Stomach (tissue), 19 donors: Measurements from ENCODE around the gene SNX22. TPM values are rescaled to one million over a fixed set of nuclear protein-coding genes. Genes with fewer than 3 reads are reported as not detected.
"Not testable (repeated sequence)": the region's sequence is repeated elsewhere in the genome, so short reads cannot be mapped to it uniquely, and the experiment has no call there.

ENCODE experiments used
- DNase-seq, 2 donors: peaks; one replicate each; pipeline versions ENCODE4 v3.0.0 to v3.0.0-alpha.2; 2013 to 2019
- H3K27ac ChIP-seq, 5 donors: fragments of 200-600 bp in 4 of 5; sonication (generic) in 4 of 5; one replicate each; pipeline ENCODE4 v1.5.1; 2013 to 2019; ENCODE audit warnings: mild to moderate bottlenecking in 1 of 5, moderate library complexity in 1 of 5
- H3K27me3 ChIP-seq, 3 donors: fragments of 200-600 bp; sonication (generic); one replicate each; pipeline ENCODE4 v1.5.1; 2017 to 2019; ENCODE audit warnings: mixed run types in 1 of 3
- H3K36me3 ChIP-seq, 4 donors: fragments of 200-600 bp; sonication (generic); 1 replicate in 3 of 4; 2 replicates in 1 of 4; pipeline ENCODE4 v1.5.1; 2016 to 2019
- H3K4me1 ChIP-seq, 4 donors: fragments of 200-600 bp; sonication (generic); one replicate each; pipeline ENCODE4 v1.5.1; 2016 to 2019
- H3K4me3 ChIP-seq, 4 donors: fragments of 200-600 bp; sonication (generic) in 3 of 4; one replicate each; pipeline ENCODE4 v1.5.1; 2016 to 2019; ENCODE audit warnings: mild to moderate bottlenecking in 1 of 4
- H3K9me3 ChIP-seq, 4 donors: fragments of 200-600 bp; sonication (generic); one replicate each; pipeline ENCODE4 v1.5.1; 2016 to 2019
- EP300 ChIP-seq: sonication (generic); formaldehyde crosslinking; IDR thresholded peaks from one replicate; pipeline ENCODE4 v1.6.1; 2017; ENCODE audit warnings: antibody characterized with exemption
- POLR2A ChIP-seq, 4 donors: fragments of 450-650 bp; IDR thresholded peaks; one replicate each; pipeline ENCODE4 v1.6.1; 2016; ENCODE audit warnings: antibody characterized with exemption in 4 of 4, control low read depth in 2 of 4, mild to moderate bottlenecking in 1 of 4, moderate library complexity in 1 of 4
- POLR2AphosphoS5 ChIP-seq, 3 donors: sonication (generic); formaldehyde crosslinking; IDR thresholded peaks; one replicate each; pipeline ENCODE4 v1.6.1; 2016; ENCODE audit warnings: antibody characterized with exemption in 3 of 3
- WGBS, 5 donors: extraction: QIAGEN DNeasy Blood & Tissue Kit in 3 of 5; methylation state at CpG; one replicate each; pipeline versions ENCODE4 v1.1.5 to v1.1.7; 2013 to 2018; 5-methylcytosine and 5-hydroxymethylcytosine counted together
- intact Hi-C: fragments of 100-400 bp; cut with DNase I; formaldehyde crosslinking; loops from one replicate; pipeline ENCODE4 v1.15.1; 2023; ENCODE audit warnings: low total_unique reads
- long read RNA-seq, 10 donors: transcript quantifications; one replicate each; lab custom pipeline, GENCODE V29; 2026
- polyA plus RNA-seq, 3 donors: library from polyadenylated mRNA; stranded (reverse); fragments of 200-250 nt; gene quantifications; one replicate each; pipeline ENCODE4 v1.2.3, GENCODE V29; 2013
- total RNA-seq, 5 donors: library from RNA; depleted of rRNA; stranded (reverse); fragments of >200 nt; gene quantifications; one replicate each; pipeline versions ENCODE4 v1.1.0 to v1.2.3, GENCODE V29; 2014 to 2016
- TF ChIP-seq, protein P1 (sequence below), 7 experiments: fragments of 450-650 bp in 4 of 7; fragments of 200-600 bp in 3 of 7; sonication (generic) in 3 of 7; IDR thresholded peaks; one replicate each; pipeline ENCODE4 v1.5.1; 2016 to 2019; ENCODE audit warnings: antibody characterized with exemption in 7 of 7, control low read depth in 2 of 7, mild to moderate bottlenecking in 1 of 7
- donor health status: healthy with polysubstance abuse.
- donor health status: Bipolar disorder and iron deficiency.
- donor health status: healthy.

SNX22 gene
- total RNA-seq (10 to 100 TPM in 1 of 5 donors, 1 to 10 TPM in 1, under 1 TPM in 1, not detected in 2; 0.92 to 41.1 (median 5.9) TPM), polyA plus RNA-seq (1 to 10 TPM; 2.6 to 4.5 (median 3.1) TPM)
- long read RNA-seq, donor 1, partial matches to known transcripts = 35 of 35 reads
- long read RNA-seq, donor 1, other reads (novel, unspliced or antisense) = 0 of 35 reads
- long read RNA-seq, donor 2, partial matches to known transcripts = 75 of 475 reads
- long read RNA-seq, donor 2, other reads (novel, unspliced or antisense) = 400 of 475 reads
- long read RNA-seq, donor 3, partial matches to known transcripts = 56 of 56 reads
- long read RNA-seq, donor 3, other reads (novel, unspliced or antisense) = 0 of 56 reads
- long read RNA-seq, donor 4 = 0 reads
- long read RNA-seq, donor 5, partial matches to known transcripts = 487 of 508 reads
- long read RNA-seq, donor 5, other reads (novel, unspliced or antisense) = 21 of 508 reads
- long read RNA-seq, donor 6, partial matches to known transcripts = 1,265 of 1,327 reads
- long read RNA-seq, donor 6, other reads (novel, unspliced or antisense) = 60 of 1,327 reads
- long read RNA-seq, donor 7 = 0 reads
- long read RNA-seq, donor 8, partial matches to known transcripts = 140 of 504 reads
- long read RNA-seq, donor 8, other reads (novel, unspliced or antisense) = 362 of 504 reads
- long read RNA-seq, donor 9, partial matches to known transcripts = 0 of 2 reads
- long read RNA-seq, donor 9, other reads (novel, unspliced or antisense) = 0 of 2 reads
- long read RNA-seq, donor 10 = 0 reads

DNA sequence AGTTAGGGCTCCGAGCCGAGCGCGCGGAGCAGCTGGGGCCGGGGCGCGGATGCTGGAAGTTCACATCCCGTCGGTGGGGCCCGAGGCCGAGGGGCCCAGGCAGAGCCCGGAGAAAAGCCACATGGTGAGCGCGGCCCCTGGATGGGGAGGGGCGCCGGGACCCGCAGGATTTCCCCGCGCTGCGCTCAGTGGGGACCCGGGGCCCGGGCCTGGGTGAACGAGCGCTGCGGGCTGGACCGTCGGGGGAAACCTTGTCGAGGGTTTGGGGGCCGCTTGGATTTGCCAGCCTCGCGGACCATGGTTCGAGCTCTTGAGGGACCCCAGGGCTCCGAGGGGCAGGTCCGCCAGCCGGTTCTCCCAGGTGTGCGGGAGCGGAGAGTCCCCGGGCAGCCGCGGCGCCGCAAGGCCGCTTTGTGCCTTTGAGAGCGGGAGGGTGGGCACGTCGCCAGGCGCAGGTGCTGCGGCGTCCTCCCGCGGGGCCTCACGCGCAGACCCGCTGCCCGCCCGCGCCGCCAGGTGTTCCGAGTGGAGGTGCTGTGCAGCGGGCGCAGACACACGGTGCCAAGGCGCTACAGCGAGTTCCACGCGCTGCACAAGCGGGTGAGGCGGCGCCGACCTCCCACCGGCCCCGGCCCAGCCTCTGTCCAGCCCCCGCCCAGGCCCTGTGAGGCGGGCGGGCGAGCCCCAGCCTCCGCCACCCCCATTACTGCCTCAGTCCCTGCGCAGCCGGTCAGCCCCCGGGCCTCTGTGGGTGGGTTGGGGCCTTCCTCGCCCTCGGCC, at the start of gene SNX22:
SNX22 (plus strand) TSS at position 5 of the 780 bp plus-strand sequence; CDS start at position 50, 45 bp downstream.
- intact Hi-C loops = loop anchor here (10.0 kb wide), 1 partner anchor 57 kb away; the partner anchor contains the start of genes CIAO2A and SNX1
- peak within 1 kb of the TSS; percentile 43 to 62 (median 52) for H3K4me3 ChIP-seq
- peaks cover 0 to 28% (median 22%) of the 10 kb centered on the region in 3 donors for H3K27me3 ChIP-seq
- TF ChIP-seq POLR2AphosphoS5 (IDR thresholded peaks at IDR 0.05) = no peak
- TF ChIP-seq EP300 = no peak
- TF ChIP-seq, protein P1, sequence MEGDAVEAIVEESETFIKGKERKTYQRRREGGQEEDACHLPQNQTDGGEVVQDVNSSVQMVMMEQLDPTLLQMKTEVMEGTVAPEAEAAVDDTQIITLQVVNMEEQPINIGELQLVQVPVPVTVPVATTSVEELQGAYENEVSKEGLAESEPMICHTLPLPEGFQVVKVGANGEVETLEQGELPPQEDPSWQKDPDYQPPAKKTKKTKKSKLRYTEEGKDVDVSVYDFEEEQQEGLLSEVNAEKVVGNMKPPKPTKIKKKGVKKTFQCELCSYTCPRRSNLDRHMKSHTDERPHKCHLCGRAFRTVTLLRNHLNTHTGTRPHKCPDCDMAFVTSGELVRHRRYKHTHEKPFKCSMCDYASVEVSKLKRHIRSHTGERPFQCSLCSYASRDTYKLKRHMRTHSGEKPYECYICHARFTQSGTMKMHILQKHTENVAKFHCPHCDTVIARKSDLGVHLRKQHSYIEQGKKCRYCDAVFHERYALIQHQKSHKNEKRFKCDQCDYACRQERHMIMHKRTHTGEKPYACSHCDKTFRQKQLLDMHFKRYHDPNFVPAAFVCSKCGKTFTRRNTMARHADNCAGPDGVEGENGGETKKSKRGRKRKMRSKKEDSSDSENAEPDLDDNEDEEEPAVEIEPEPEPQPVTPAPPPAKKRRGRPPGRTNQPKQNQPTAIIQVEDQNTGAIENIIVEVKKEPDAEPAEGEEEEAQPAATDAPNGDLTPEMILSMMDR (IDR thresholded peaks at IDR 0.05) = no peak
- TF ChIP-seq POLR2A (IDR thresholded peaks at IDR 0.05) = no peak
- H3K36me3 ChIP-seq = peaks cover 18 to 32% (median 31%) of the 10 kb centered on the region in 4 donors
- peak within 1 kb of the TSS in 2 of 5 donors; percentile 10 to 54 for H3K27ac ChIP-seq
- peaks cover 24 to 41% (median 36%) of the 10 kb centered on the region in 4 donors for H3K4me1 ChIP-seq
- no peaks in the 10 kb centered on the region for H3K9me3 ChIP-seq
- 0 to 1% (median 0%) methylated on average over 16 to 83 of the region's 83 CpGs for WGBS, 5 donors
- DNase-seq = peak; percentile 46 to 75

DNA sequence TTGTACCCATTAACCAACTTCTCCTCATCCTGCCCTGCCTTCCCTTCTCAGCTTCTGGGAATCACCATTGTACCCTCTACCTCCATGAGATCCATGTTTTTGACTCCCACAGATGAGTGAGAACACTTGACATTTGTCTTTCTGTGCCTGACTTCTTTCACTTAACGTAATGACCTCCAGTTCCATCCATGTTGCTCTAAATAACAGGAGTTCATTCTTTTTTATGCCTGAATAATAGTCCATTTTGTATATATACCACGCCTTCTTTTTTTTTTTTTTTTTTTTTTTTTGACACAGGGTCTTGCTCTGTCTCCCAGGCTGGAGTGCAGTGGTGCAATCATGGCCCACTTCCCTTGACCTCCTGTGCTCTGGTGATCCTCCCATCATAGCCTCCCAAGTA, 49.0 kb upstream of the SNX22 start:
- Histone ChIP-seq H3K4me1 (peaks cover 12 to 75% (median 59%) of the 10 kb centered on the region in 4 donors), H3K36me3 (no peaks in the 10 kb centered on the region), H3K4me3 (no peak overlapping the region), H3K27ac (no peak overlapping the region), H3K27me3 (no peaks in the 10 kb centered on the region), H3K9me3 (no peaks in the 10 kb centered on the region)
- intact Hi-C loops = no loop called here
- 92 to 98% (median 96%) methylated on average over 2 of the region's 2 CpGs for WGBS, 5 donors
- no peak for DNase-seq
- TF ChIP-seq POLR2A (IDR thresholded peaks at IDR 0.05) = no peak
- TF ChIP-seq EP300 = no peak
- no peak for TF ChIP-seq POLR2AphosphoS5 (IDR thresholded peaks at IDR 0.05)
- TF ChIP-seq, protein P1 (IDR thresholded peaks at IDR 0.05) = no peak

DNA sequence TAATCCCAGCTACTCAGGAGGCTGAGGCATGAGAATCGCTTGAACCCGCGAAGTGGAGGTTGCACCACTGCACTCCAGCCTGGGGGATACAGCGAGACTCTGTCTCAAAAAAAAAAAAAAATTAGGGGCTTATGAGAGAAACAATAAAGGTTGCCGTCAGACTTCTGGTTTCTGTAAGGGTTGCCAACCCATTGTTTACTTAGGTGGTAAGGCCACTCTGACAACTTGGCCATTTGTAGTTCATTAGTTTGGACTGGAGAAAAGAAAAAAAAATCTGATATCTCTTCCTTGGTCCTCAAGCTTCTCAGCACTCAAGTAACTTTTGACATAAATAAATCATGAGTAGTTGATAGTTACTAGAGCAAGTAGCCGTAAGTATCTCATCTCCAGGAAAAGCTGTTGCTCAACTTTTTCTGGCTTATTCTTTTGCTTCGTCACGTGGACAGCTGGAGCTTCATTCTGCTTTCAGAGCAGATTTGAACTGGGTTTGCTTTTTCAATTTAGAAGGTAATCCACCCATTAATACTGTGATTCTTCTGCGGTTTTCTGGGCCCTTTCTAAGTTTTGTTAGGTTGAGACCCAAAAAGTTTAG, 46.3 kb upstream of the SNX22 start:
- no peaks in the 10 kb centered on the region for H3K27me3 ChIP-seq
- intact Hi-C loops = no loop called here
- 69 to 76% (median 73%) methylated on average over 9 of the region's 9 CpGs for WGBS, 5 donors
- peak overlapping the region in 4 of 5 donors; percentile 45 to 74 (median 52) for H3K27ac ChIP-seq
- H3K9me3 ChIP-seq = no peaks in the 10 kb centered on the region
- peaks cover 5 to 66% (median 50%) of the 10 kb centered on the region in 4 donors for H3K4me1 ChIP-seq
- no peak for TF ChIP-seq POLR2A (IDR thresholded peaks at IDR 0.05)
- TF ChIP-seq POLR2AphosphoS5 (IDR thresholded peaks at IDR 0.05) = peak in 1 of 3 donors; percentile 33
- H3K36me3 ChIP-seq = no peaks in the 10 kb centered on the region
- peak in 1 of 2 donors; percentile 36 for DNase-seq
- peak overlapping the region in 1 of 4 donors; percentile 2 for H3K4me3 ChIP-seq

DNA sequence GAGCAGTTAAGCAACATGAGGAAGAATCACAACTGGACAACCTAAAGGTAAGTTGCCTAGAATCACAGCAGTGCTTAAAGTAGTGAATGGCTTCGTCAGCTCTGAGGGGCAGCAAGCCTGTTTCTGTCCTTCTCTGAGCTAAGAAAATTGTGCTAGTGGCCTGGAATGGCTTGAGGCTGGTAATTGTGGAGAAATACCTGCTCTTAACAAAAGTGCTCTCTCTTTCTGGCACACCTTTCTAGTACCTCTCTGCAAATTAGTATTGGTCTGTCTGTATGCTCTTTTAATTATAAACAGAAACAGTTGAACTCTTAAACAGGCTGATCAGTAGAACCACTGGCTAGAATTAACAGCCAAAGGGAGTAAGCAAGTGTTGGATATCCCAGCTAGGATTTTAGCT, 44.2 kb upstream of the SNX22 start:
- Histone ChIP-seq H3K36me3 (peaks cover 0 to under 1% (median 0%) of the 10 kb centered on the region in 4 donors), H3K4me1 (peaks cover 14 to 70% (median 60%) of the 10 kb centered on the region in 4 donors), H3K27ac (peak overlapping the region in 1 of 5 donors; percentile 16), H3K4me3 (no peak overlapping the region), H3K27me3 (no peaks in the 10 kb centered on the region), H3K9me3 (no peaks in the 10 kb centered on the region)
- intact Hi-C loops = no loop called here
- WGBS, 5 donors = 88 to 98% (median 95%) methylated on average over 1 of the region's 1 CpG
- no peak for DNase-seq
- no peak for TF ChIP-seq POLR2A (IDR thresholded peaks at IDR 0.05)
- TF ChIP-seq EP300 = no peak
- TF ChIP-seq POLR2AphosphoS5 (IDR thresholded peaks at IDR 0.05) = no peak
- TF ChIP-seq, protein P1 (IDR thresholded peaks at IDR 0.05) = no peak

DNA sequence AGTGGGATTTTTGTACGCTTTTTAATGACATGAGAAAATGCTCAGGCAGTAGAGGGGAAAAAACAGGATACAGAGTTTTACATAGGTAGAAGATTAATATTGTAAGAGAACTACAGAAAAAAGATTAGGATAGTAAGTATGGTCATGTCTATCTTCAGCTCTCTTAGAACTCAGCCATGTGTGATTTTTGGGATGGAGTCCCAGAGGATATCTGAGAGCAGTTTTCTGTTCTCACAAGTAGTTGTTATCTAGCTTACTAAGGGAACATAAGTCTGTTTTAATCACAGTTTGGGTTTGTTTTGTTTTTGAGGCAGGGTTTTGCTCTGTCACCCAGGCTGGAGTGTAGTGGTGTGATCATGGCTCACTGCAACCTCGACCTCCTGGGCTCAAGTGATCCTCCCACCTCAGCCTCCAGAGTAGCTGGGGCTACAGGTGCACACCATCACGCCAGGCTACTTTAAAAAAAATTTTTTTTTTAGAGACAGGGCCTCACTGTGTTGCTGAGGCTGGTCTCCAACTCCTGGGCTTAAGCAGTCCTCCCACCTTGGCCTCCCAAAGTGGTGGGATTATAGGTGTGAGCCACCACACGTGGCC, 41.3 kb upstream of the SNX22 start:
- intact Hi-C loops = not testable (repeated sequence)
- WGBS, 5 donors = 92 to 96% (median 95%) methylated on average over 4 of the region's 4 CpGs

More for the DNA sequence above, 41.3 kb upstream of the SNX22 start:
- DNase-seq, H3K9me3 ChIP-seq, H3K4me3 ChIP-seq, H3K27me3 ChIP-seq: not testable (repeated sequence)
- peak overlapping the region in 3 of 5 donors; percentile 13 to 56 (median 32) for H3K27ac ChIP-seq
- peaks cover 18 to 29% (median 27%) of the 10 kb centered on the region in 4 donors for H3K36me3 ChIP-seq
- peaks cover 14 to 73% (median 56%) of the 10 kb centered on the region in 4 donors for H3K4me1 ChIP-seq
